Activated CD4-positive, alpha-beta T cell treated with anti-CD3 and anti-CD28 coated beads, Interleukin-10, Interleukin-2, amounts not matched to agents 100 ng/mL and 50 ng/mL, durations not matched to agents 16 hours and 8 hours (primary cell): Measurements from ENCODE around the gene CPN2.

Experiments used
- DNase-seq: peaks from one replicate; pipeline ENCODE4 v3.0.0-alpha.2; 2020

Gene CPN2

GRCh38 chr3:194351080-194351672 lies at the start of gene CPN2:
CPN2 (minus strand) TSS chr3:194351328; CDS start chr3:194342702, 8,626 bp downstream.
- DNase-seq, result no peak

GRCh38 chr3:194399874-194400411 lies 48.8 kb upstream of the CPN2 start:
- DNase-seq, result no peak

GRCh38 chr3:194399166-194399565 lies 48.0 kb upstream of the CPN2 start, which contains the start of gene GP5:
GP5 (minus strand) TSS chr3:194399266; CDS start chr3:194398282, 984 bp downstream.
- DNase-seq, result no peak

GRCh38 chr3:194397757-194398312 lies 46.7 kb upstream of the CPN2 start:
- DNase-seq, result peak; percentile 35

GRCh38 chr3:194396859-194397756 lies 46.0 kb upstream of the CPN2 start:
- DNase-seq, result peak; percentile 43

- DNase-seq, result no peak
These were observed 45.4 kb upstream of the CPN2 start for GRCh38 chr3:194396539-194396858.

- peak; percentile 71 for DNase-seq
These were observed 44.8 kb upstream of the CPN2 start for GRCh38 chr3:194395778-194396538.

- peak; percentile 62 for DNase-seq
These were observed 44.1 kb upstream of the CPN2 start for GRCh38 chr3:194395212-194395611.

- no peak for DNase-seq
These were observed 41.4 kb upstream of the CPN2 start for GRCh38 chr3:194392576-194392975.

- no peak for DNase-seq
These were observed 39.7 kb upstream of the CPN2 start for GRCh38 chr3:194390835-194391234.

- DNase-seq, result no peak
These were observed 38.1 kb upstream of the CPN2 start for GRCh38 chr3:194389269-194389668.

- no peak for DNase-seq
These were observed 36.8 kb upstream of the CPN2 start for GRCh38 chr3:194387926-194388418.

GRCh38 chr3:194387276-194387675 lies 36.1 kb upstream of the CPN2 start:
- no peak for DNase-seq

GRCh38 chr3:194386648-194387047 lies 35.5 kb upstream of the CPN2 start:
- no peak for DNase-seq

- DNase-seq, result no peak
These were observed 34.9 kb upstream of the CPN2 start for GRCh38 chr3:194386066-194386465.

GRCh38 chr3:194384569-194385001 lies 33.5 kb upstream of the CPN2 start:
- no peak for DNase-seq

GRCh38 chr3:194384156-194384555 lies 33.0 kb upstream of the CPN2 start:
- no peak for DNase-seq

GRCh38 chr3:194383276-194383940 lies 32.3 kb upstream of the CPN2 start:
- DNase-seq, result no peak

GRCh38 chr3:194382892-194383223 lies 31.7 kb upstream of the CPN2 start:
- no peak for DNase-seq

GRCh38 chr3:194382196-194382891 lies 31.2 kb upstream of the CPN2 start:
- DNase-seq, result no peak

GRCh38 chr3:194381460-194381875 lies 30.3 kb upstream of the CPN2 start:
- DNase-seq, result no peak

GRCh38 chr3:194380326-194380725 lies 29.2 kb upstream of the CPN2 start:
- no peak for DNase-seq
